Measurements from ENCODE around the gene GGCX.
A peak's percentile ranks its signal among the peaks of the same experiment; 100 is the strongest.

Gene GGCX

GRCh38 chr2:85539361-85540132, 21.7 kb downstream of the GGCX start:
- peak; percentile 68 for DNase-seq

- DNase-seq = peak; percentile 93
These were observed 22.6 kb downstream of the GGCX start, which contains the start of gene MAT2A for GRCh38 chr2:85538507-85539360. TSS of gene MAT2A (plus strand) at chr2:85539168. CDS start at chr2:85539288, 120 bp downstream.

- peak; percentile 82 for DNase-seq
These were observed 23.4 kb downstream of the GGCX start for GRCh38 chr2:85537600-85538506.

GRCh38 chr2:85536479-85536878, 24.8 kb downstream of the GGCX start:
- no peak for DNase-seq

- no peak for DNase-seq
These were observed 26.4 kb downstream of the GGCX start for GRCh38 chr2:85534881-85535280.

- DNase-seq = no peak
These were observed 27.2 kb downstream of the GGCX start for GRCh38 chr2:85534099-85534498.

- DNase-seq = no peak
These were observed 29.7 kb downstream of the GGCX start for GRCh38 chr2:85531589-85531988.

- no peak for DNase-seq
These were observed 31.5 kb downstream of the GGCX start for GRCh38 chr2:85529809-85530208.

- DNase-seq = no peak
These were observed 32.9 kb downstream of the GGCX start for GRCh38 chr2:85528355-85528754.

GRCh38 chr2:85527787-85528186, 33.5 kb downstream of the GGCX start:
- no peak for DNase-seq

- no peak for DNase-seq
These were observed 35.7 kb downstream of the GGCX start for GRCh38 chr2:85525567-85525966.

GRCh38 chr2:85525029-85525428, 36.3 kb downstream of the GGCX start:
- DNase-seq = no peak

- no peak for DNase-seq
These were observed 36.9 kb downstream of the GGCX start for GRCh38 chr2:85524336-85524908.

GRCh38 chr2:85523903-85524335, 37.4 kb downstream of the GGCX start:
- no peak for DNase-seq

GRCh38 chr2:85523062-85523902, 38.0 kb downstream of the GGCX start:
- DNase-seq = no peak

GRCh38 chr2:85522090-85522647, 39.1 kb downstream of the GGCX start:
- no peak for DNase-seq

- no peak for DNase-seq
These were observed 44.5 kb downstream of the GGCX start for GRCh38 chr2:85516653-85517389.

- no peak for DNase-seq
These were observed 47.0 kb downstream of the GGCX start for GRCh38 chr2:85514323-85514722.

GRCh38 chr2:85511008-85511811, 50.1 kb downstream of the GGCX start:
- peak; percentile 2 for DNase-seq

GRCh38 chr2:85506768-85507181, 54.5 kb downstream of the GGCX start:
- no peak for DNase-seq

Measured in COR-L47 (cell line).